ENCODE data around the gene CDH4. TPM values are rescaled to one million over a fixed set of nuclear protein-coding genes. Genes with fewer than 3 reads are reported as not detected.
A peak's percentile ranks its signal among the peaks of the same experiment; 100 is the strongest.

Gene CDH4
- total and polyA plus RNA-seq, 5 donors from 2014 or later, result 0.07 to 0.69 (median 0.49) TPM; not detected in 1

DNA sequence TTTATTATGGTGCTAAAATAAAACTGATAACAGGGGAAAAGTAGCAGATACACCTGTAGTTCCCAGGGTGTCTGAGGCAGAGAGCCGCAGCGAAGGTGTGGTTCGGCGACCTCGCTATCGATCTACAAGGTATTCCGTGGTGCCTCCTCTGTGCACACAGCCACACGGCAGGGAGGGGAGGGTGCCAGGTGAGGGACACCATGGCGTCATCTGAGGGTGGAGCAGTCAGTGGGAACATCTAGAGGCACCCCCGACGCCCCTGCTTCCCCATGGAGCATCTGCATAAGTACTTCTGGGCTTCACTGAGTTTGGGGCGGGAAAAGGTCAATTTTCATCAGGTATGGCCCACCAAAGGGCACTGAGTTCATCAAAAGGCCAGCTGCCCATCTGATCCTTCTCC lies 570.3 kb downstream of the CDH4 start:
- no peaks in the 10 kb centered on the region for H3K27me3 Mint-ChIP-seq
- no peak overlapping the region for H3K4me3 Mint-ChIP-seq
- peaks cover 3% of the 10 kb centered on the region for H3K36me3 Mint-ChIP-seq
- H3K9me3 Mint-ChIP-seq, result peaks cover 0 to 5% (median 0%) of the 10 kb centered on the region in 7 donors
- no peaks in the 10 kb centered on the region for H3K9me3 ChIP-seq (ENCODE audit: control insufficient read depth in 2 of 2, low read length in 2 of 2)
- ATAC-seq (ENCODE audit: low read depth in 2 of 2) (no peak), DNase-seq (no peak)
- H3K27me3 ChIP-seq (ENCODE audit: control insufficient read depth, insufficient read depth, low read length), result no peaks in the 10 kb centered on the region
- no peaks in the 10 kb centered on the region for H3K36me3 ChIP-seq (ENCODE audit: control insufficient read depth, insufficient read depth, low read length)
- no peak overlapping the region for H3K27ac Mint-ChIP-seq
- no peak overlapping the region for H3K27ac ChIP-seq (ENCODE audit: insufficient read depth, low read length, poor library complexity, severe bottlenecking)
- H3K4me1 Mint-ChIP-seq, result no peaks in the 10 kb centered on the region
- H3K4me1 ChIP-seq (ENCODE audit: control insufficient read depth, insufficient read depth, low read length, poor library complexity, severe bottlenecking), result no peaks in the 10 kb centered on the region
- H3K4me3 ChIP-seq (ENCODE audit: low read depth, low read length), result no peak overlapping the region

DNA sequence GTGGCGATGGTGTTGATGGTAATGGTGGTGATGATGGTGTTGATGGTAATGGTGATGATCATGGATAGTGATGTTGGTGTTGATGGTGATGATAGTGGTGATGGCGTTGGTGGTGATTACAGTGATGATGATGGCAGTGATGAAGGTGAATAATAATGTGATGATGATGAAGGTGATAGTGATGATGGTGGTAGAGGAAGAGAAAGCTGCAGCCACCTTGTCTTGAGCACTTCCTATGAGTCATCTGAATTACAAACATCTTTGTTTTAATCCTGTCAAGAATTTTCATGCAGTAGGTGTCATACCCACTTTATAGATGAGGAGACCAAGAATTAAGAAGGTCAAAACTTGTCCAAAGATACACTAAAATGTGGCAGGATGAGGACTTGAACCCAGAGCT lies 571.2 kb downstream of the CDH4 start:
- Histone ChIP-seq H3K4me3 (ENCODE audit: low read depth, low read length) (no peak overlapping the region), H3K4me1 (ENCODE audit: control insufficient read depth, insufficient read depth, low read length, poor library complexity, severe bottlenecking) (no peaks in the 10 kb centered on the region), H3K9me3 (ENCODE audit: control insufficient read depth in 2 of 2, low read length in 2 of 2) (no peaks in the 10 kb centered on the region), H3K27me3 (ENCODE audit: control insufficient read depth, insufficient read depth, low read length) (no peaks in the 10 kb centered on the region), H3K27ac (ENCODE audit: insufficient read depth, low read length, poor library complexity, severe bottlenecking) (no peak overlapping the region), H3K36me3 (ENCODE audit: control insufficient read depth, insufficient read depth, low read length) (no peaks in the 10 kb centered on the region)
- Mint-ChIP-seq H3K27me3 (no peaks in the 10 kb centered on the region), H3K36me3 (peaks cover 3% of the 10 kb centered on the region), H3K4me3 (no peak overlapping the region), H3K27ac (peak overlapping the region in 1 of 3 donors; percentile 54), H3K4me1 (no peaks in the 10 kb centered on the region), H3K9me3 (peaks cover 0 to 5% (median 1%) of the 10 kb centered on the region in 7 donors)
- no peak for ATAC-seq (ENCODE audit: low read depth in 2 of 2)
- DNase-seq, result no peak

DNA sequence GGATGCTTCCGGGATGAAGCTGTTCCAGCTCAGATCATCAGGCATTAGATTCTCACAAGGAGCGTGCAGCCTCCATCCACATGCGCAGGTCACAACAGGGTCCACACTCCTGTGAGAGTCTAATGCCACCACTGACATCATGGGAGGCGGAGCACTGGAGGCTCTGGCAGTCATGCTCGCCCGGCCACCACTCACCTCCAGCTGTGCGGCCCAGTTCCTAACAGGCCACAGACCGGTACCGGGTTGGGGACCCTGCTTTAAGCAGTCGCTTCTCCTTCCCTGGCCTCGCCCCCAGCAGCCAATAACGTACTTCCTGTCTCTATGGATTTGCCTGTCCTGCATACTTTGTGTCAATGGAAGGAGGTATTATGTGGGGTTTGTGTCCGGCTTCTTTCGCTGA lies 576.8 kb downstream of the CDH4 start:
- no peak overlapping the region for H3K27ac ChIP-seq (ENCODE audit: insufficient read depth, low read length, poor library complexity, severe bottlenecking)
- ATAC-seq (ENCODE audit: low read depth in 2 of 2) (no peak), DNase-seq (no peak)
- no peaks in the 10 kb centered on the region for H3K27me3 ChIP-seq (ENCODE audit: control insufficient read depth, insufficient read depth, low read length)
- H3K36me3 ChIP-seq (ENCODE audit: control insufficient read depth, insufficient read depth, low read length), result no peaks in the 10 kb centered on the region
- Mint-ChIP-seq H3K4me3 (no peak overlapping the region), H3K36me3 (no peaks in the 10 kb centered on the region), H3K27ac (no peak overlapping the region), H3K4me1 (no peaks in the 10 kb centered on the region), H3K27me3 (peaks cover 4% of the 10 kb centered on the region), H3K9me3 (peaks cover 0 to 3% (median 0%) of the 10 kb centered on the region in 7 donors)
- H3K9me3 ChIP-seq (ENCODE audit: control insufficient read depth in 2 of 2, low read length in 2 of 2), result no peaks in the 10 kb centered on the region
- H3K4me3 ChIP-seq (ENCODE audit: low read depth, low read length), result no peak overlapping the region
- no peaks in the 10 kb centered on the region for H3K4me1 ChIP-seq (ENCODE audit: control insufficient read depth, insufficient read depth, low read length, poor library complexity, severe bottlenecking)

DNA sequence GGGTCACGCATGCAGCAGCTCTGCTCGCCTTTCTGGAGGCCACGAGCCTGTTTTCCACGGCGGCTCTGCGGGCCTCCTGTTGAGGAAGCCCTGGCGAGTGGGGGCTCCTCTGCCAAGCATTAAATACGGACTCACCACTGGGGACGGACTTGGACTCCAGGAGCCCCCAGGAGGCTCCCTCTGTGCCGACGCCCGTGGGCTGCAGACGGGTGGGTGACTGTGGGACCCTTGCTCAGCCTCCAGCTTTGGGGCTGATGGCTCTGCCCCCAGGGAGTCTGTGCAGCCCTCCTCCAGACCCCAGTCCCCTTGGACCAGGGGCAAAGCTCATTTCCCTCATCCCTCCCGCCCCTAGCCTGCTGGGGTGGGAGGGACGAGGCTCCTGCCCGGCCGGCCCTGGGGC lies 577.5 kb downstream of the CDH4 start:
- Histone ChIP-seq H3K27ac (ENCODE audit: insufficient read depth, low read length, poor library complexity, severe bottlenecking) (no peak overlapping the region), H3K9me3 (ENCODE audit: control insufficient read depth in 2 of 2, low read length in 2 of 2) (no peaks in the 10 kb centered on the region), H3K27me3 (ENCODE audit: control insufficient read depth, insufficient read depth, low read length) (no peaks in the 10 kb centered on the region), H3K4me3 (ENCODE audit: low read depth, low read length) (no peak overlapping the region), H3K36me3 (ENCODE audit: control insufficient read depth, insufficient read depth, low read length) (no peaks in the 10 kb centered on the region), H3K4me1 (ENCODE audit: control insufficient read depth, insufficient read depth, low read length, poor library complexity, severe bottlenecking) (no peaks in the 10 kb centered on the region)
- Mint-ChIP-seq H3K4me3 (no peak overlapping the region), H3K36me3 (no peaks in the 10 kb centered on the region), H3K9me3 (peaks cover 0 to 3% (median 0%) of the 10 kb centered on the region in 7 donors), H3K27me3 (peaks cover 4% of the 10 kb centered on the region), H3K4me1 (no peaks in the 10 kb centered on the region), H3K27ac (no peak overlapping the region)
- ATAC-seq (ENCODE audit: low read depth in 2 of 2), result no peak
- DNase-seq, result no peak

DNA sequence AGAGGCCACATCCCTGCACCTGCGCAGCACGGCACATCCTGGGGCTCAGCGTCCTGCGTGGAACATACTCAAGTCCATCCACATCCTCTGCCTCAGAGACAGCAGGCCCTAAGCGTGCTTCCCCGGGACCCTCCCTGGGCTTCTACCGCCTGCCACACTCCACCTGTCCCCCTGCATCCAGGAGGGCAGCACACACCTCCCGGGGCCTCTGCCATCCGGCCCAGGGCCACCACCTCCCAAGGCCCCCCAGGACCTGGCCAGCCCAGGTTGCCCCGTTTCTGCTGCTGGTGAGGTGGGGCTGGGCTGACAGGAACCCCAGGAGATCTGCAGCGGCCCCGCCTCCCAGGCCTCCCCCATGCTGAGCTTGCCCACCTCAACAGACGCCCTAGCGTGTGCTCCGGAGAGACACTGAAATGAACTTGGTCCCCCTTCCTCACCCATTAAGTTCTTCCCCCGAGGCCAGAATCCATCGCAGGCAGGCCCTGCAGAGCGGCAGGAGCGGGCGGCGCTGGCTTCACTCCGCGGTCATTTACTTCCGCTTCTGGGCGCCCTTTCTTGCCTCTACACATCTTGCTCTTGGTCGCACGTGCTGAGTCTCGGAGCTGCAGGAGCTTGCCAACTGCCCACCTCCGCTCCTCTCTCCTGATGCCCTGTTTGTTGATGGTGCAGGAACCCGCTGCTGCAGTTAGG lies 578.3 kb downstream of the CDH4 start:
- ATAC-seq (ENCODE audit: low read depth in 2 of 2), result no peak
- Histone ChIP-seq H3K9me3 (ENCODE audit: control insufficient read depth in 2 of 2, low read length in 2 of 2) (no peaks in the 10 kb centered on the region), H3K4me1 (ENCODE audit: control insufficient read depth, insufficient read depth, low read length, poor library complexity, severe bottlenecking) (no peaks in the 10 kb centered on the region), H3K4me3 (ENCODE audit: low read depth, low read length) (no peak overlapping the region), H3K27me3 (ENCODE audit: control insufficient read depth, insufficient read depth, low read length) (no peaks in the 10 kb centered on the region), H3K36me3 (ENCODE audit: control insufficient read depth, insufficient read depth, low read length) (no peaks in the 10 kb centered on the region), H3K27ac (ENCODE audit: insufficient read depth, low read length, poor library complexity, severe bottlenecking) (no peak overlapping the region)
- Mint-ChIP-seq H3K4me3 (no peak overlapping the region), H3K9me3 (peaks cover 0 to 3% (median 0%) of the 10 kb centered on the region in 7 donors), H3K27ac (no peak overlapping the region), H3K36me3 (no peaks in the 10 kb centered on the region), H3K4me1 (no peaks in the 10 kb centered on the region), H3K27me3 (peaks cover 4% of the 10 kb centered on the region)
- DNase-seq, result no peak

DNA sequence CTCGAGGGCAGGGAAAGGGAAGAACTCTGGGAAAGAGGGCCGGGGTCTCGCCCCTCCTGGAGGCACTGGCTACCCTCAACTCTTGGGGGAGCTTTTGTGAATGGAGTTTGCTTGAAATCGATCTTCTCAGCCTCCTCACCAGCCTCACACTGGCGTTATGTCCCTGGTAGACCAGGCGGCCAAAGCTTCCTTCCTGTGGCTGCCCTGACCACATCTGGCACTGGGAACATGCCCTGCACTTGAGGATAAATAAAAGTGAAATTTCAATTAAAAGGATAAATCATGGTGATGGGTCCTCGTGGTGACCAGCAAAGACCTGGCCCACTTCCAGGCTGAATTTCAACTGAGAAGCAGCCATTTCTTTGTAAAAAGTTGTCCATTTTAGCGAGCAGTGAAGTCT lies 578.9 kb downstream of the CDH4 start:
- ATAC-seq (ENCODE audit: low read depth in 2 of 2) (no peak), DNase-seq (no peak)
- H3K4me3 ChIP-seq (ENCODE audit: low read depth, low read length), result no peak overlapping the region
- no peaks in the 10 kb centered on the region for H3K9me3 ChIP-seq (ENCODE audit: control insufficient read depth in 2 of 2, low read length in 2 of 2)
- no peak overlapping the region for H3K27ac ChIP-seq (ENCODE audit: insufficient read depth, low read length, poor library complexity, severe bottlenecking)
- H3K4me3 Mint-ChIP-seq, result no peak overlapping the region
- no peaks in the 10 kb centered on the region for H3K4me1 ChIP-seq (ENCODE audit: control insufficient read depth, insufficient read depth, low read length, poor library complexity, severe bottlenecking)
- peaks cover 4% of the 10 kb centered on the region for H3K27me3 Mint-ChIP-seq
- H3K4me1 Mint-ChIP-seq, result no peaks in the 10 kb centered on the region
- no peaks in the 10 kb centered on the region for H3K27me3 ChIP-seq (ENCODE audit: control insufficient read depth, insufficient read depth, low read length)
- H3K9me3 Mint-ChIP-seq, result peaks cover 0 to 3% (median 0%) of the 10 kb centered on the region in 7 donors
- no peaks in the 10 kb centered on the region for H3K36me3 ChIP-seq (ENCODE audit: control insufficient read depth, insufficient read depth, low read length)
- no peaks in the 10 kb centered on the region for H3K36me3 Mint-ChIP-seq
- no peak overlapping the region for H3K27ac Mint-ChIP-seq

DNA sequence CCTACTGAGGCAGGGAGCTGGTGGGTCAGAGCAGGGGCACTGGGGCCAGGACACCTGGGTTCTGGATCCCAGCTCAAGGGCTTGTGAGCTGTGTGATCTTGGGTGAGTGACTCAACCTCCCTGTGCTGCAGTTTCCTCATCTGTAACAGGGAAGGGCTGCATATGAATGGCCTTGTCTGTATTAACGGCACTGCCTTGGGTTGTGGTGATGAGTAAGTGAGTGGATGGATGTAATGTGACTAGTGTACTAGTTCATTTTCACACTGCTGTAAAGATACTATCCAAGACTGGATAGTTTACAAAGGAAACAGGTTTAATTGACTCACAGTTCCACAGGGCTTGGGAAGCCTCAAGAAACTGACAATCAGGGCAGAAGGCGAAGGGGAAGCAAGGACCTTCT lies 580.1 kb downstream of the CDH4 start:
- H3K9me3 ChIP-seq (ENCODE audit: control insufficient read depth in 2 of 2, low read length in 2 of 2), result no peaks in the 10 kb centered on the region
- H3K27ac Mint-ChIP-seq, result no peak overlapping the region
- no peaks in the 10 kb centered on the region for H3K4me1 ChIP-seq (ENCODE audit: control insufficient read depth, insufficient read depth, low read length, poor library complexity, severe bottlenecking)
- ATAC-seq (ENCODE audit: low read depth in 2 of 2), result no peak
- DNase-seq, result no peak
- H3K4me3 Mint-ChIP-seq, result no peak overlapping the region
- H3K9me3 Mint-ChIP-seq, result peaks cover 0 to 3% (median 0%) of the 10 kb centered on the region in 7 donors
- H3K27me3 Mint-ChIP-seq, result peaks cover 4% of the 10 kb centered on the region
- no peaks in the 10 kb centered on the region for H3K36me3 ChIP-seq (ENCODE audit: control insufficient read depth, insufficient read depth, low read length)
- no peak overlapping the region for H3K4me3 ChIP-seq (ENCODE audit: low read depth, low read length)
- no peaks in the 10 kb centered on the region for H3K4me1 Mint-ChIP-seq
- H3K27ac ChIP-seq (ENCODE audit: insufficient read depth, low read length, poor library complexity, severe bottlenecking), result no peak overlapping the region
- no peaks in the 10 kb centered on the region for H3K36me3 Mint-ChIP-seq
- H3K27me3 ChIP-seq (ENCODE audit: control insufficient read depth, insufficient read depth, low read length), result no peaks in the 10 kb centered on the region

Data from CD4-positive, CD25-positive, alpha-beta regulatory T cell (primary cell).